ENCODE data around the gene EHMT1.
"Not testable (repeated sequence)": the region's sequence is repeated elsewhere in the genome, so short reads cannot be mapped to it uniquely, and the experiment has no call there.

The EHMT1 gene

DNA sequence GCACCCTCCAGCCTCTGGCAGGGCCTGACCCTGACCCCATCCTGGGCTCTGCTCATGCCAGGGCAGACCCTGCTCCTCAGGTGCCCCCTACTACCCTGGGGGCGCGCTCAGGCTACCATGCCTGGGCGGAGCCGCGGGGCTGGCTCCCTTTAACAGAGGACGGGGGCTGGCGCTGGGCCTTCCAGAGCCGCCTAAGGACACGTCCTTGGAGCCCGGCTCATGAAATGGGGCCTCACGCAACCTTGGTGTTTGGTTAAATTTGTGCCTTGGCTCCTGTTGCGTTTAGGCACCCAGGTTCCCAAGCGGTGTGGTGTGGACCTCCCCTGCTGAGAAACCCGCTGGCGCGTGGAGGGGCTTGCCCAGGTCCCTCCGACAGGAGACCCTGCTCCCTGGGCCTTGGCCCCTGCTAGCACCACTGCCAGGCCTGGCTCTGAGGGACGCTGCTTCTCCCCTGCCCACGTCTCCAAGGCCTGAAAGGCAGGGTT lies 3.4 kb upstream of the EHMT1 start:
- no peak for DNase-seq (ENCODE audit: low spot score)

DNA sequence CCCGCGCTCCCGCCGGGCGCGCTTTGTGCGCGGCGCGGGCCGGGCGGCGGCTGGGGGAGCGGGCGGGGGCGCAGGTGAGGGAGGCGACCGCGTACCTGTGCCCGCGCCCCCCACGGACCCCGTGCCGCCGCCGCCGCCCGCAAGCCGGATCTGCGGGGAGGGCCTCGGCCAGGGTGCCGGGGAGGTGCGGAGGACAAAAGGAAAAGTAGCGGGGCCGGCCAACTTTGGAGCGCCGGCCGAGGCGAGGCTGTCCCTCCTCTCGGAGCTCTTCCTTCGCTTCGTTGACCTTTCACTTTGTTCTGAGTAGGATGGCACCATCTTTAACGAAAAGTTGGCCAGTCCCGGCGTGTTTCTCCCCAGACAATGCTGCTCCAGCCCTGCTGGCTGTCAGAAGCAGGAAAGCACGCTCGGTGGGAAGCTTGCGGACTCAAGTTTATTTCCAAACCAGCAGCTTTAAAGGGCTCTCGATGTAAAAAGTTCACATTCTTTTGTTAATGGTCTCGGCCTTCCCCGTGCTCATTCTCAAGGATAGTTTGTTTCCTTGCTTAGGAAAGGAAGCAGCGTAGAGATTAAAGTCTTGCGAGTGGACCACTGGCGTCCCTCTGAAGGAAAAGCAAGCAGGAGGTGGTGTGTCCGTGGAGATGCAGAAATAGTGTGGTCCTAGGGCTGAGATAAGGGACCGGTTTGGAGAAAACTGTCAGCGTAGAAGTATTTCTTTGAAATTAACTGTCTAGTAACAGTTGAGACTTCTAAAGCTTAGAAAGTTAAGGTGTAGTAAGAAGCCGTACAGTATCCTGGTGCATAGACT lies 639 bp downstream of the EHMT1 start:
- DNase-seq (ENCODE audit: low spot score): no peak

DNA sequence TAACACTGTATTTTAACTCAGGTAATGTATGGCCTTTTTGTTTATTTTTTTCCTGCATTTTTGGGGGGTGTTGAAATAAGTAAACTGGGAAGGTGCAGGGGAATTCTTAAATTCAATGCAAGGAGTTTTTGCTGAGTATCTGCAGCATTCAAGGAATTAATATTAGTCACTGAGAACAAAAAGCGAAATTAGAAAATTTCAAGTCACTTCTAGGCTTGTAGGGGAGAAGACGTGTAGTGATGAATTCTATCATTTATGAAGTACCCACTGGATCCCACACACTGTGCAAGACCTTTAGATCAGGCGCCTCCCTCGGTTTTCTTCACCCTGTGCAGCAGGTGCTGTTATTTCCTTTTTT lies 1.2 kb downstream of the EHMT1 start:
- DNase-seq (ENCODE audit: low spot score): no peak

DNA sequence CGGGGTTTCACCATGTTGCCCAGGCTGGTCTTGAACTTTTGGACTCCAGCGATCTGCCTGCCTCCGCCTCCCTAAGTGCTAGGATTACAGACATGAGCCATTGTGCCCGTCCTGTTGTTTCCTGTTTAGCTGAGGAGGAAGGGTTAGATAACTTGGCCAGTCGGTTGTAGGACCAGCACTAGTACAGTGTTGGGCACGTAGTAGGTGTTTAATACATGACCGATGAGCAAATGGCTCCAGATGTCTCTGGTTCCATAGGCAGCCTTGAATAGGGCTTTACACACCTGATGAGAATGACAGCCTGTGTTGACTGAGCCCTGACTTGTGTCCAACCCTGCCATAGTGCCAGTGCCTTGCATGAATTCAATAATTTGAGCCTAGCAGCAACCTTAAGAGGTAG lies 1.8 kb downstream of the EHMT1 start:
- DNase-seq (ENCODE audit: low spot score): no peak

DNA sequence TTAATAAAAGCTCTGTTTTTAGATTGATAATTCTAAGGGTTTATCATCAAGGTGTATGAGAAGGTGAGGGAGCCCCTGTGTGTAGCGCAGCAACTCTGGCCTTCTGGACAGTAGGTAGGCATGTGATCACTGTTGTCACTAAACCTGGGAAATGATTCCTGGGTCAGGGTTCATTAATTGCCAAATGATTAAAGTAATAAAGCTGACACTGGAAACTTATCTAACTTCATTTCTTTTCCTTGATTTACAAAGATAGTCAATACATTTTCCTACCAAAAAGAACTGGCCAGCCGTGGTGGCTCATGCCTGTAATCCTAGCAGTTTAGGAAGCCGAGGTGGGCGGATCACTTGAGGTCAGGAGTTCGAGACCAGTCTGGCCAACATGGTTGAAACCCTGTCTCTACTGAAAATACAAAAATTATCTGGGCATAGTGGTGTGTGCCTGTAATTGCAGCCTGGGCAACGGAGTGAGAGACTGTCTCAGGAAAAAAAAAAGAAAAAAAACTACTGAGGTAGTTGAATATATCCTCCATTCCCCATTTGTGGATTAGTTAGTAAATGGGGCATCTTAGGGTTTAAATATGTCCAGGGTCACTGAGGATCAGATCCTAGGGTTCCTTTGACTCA lies 2.4 kb downstream of the EHMT1 start:
- DNase-seq (ENCODE audit: low spot score): no peak

DNA sequence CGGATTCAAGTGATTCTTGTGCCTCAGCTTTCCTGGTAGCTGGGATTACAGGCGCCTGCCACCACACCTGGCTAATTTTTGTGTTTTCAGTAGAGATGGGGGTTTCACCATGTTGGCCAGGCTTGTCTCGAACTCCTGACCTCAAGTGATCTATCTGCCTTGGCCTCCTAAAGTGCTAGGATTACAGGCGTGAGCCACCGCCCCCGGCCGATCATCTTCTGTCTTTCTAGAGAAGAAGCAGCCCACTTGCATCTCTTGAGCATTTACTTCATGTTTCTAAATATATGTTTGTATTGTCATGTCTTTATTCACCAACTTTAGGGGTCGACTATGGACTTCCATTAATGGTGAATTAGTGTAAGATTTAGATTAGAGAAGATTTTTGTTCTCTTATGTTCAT lies 3.4 kb downstream of the EHMT1 start:
- not testable (repeated sequence) for DNase-seq (ENCODE audit: low spot score)

DNA sequence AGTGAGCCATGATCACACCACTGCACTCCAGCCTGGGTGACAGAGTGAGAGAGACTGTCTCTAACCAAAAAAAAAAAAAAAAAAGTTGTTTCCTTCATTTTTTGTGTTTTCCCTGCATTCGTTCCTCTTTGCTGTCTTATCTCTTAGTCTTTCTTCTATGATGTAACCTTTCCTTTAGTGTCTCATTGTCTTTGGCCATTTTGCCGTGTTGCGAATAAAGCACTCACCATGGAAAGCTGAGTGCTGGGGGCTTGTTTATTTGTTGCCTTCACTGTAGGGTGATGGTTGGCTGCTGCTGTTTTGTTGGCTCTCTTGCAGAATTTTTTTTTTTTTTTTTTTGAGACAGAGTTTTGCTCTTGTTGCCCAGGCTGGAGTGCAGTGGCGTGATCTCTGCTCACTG lies 7.7 kb downstream of the EHMT1 start:
- no peak for DNase-seq (ENCODE audit: low spot score)

DNA sequence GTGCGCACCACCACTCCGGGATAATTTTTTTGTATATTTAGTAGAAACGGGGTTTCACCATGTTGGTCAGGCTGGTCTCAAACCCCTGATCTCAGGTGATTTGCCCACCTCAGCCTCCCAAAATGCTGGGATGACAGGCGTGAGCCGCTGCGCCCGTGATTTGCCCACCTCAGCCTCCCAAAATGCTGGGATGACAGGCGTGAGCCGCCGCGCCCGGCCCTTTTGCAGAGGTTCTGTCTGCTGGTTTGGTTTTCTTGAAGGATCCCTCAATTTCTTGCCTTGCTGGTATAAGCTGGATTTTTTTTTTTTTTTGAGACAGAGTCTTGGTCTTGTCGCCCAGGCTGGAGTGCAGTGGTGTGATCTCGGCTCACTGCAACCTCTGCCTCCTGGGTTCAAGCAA lies 8.6 kb downstream of the EHMT1 start:
- DNase-seq (ENCODE audit: low spot score): not testable (repeated sequence)

DNA sequence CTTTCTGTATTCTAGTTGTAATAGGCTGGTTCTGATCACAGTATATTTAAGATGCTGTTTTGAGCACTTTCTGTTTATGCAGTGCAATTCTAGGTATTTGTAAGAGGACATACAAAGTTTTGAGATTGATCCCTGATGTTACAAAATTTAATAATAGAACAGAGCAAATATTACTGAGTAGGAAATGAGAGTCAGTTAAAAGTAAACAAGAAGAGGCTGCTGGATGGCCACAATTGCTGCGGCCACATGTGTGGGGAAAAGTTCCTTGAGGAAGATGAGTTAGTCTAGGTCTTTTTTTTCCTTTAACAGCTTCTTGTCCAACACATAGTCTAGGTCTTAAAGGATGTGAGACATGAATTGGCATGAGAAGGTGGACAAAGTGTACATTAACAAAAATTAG lies 11.3 kb downstream of the EHMT1 start:
- DNase-seq (ENCODE audit: low spot score): no peak

DNA sequence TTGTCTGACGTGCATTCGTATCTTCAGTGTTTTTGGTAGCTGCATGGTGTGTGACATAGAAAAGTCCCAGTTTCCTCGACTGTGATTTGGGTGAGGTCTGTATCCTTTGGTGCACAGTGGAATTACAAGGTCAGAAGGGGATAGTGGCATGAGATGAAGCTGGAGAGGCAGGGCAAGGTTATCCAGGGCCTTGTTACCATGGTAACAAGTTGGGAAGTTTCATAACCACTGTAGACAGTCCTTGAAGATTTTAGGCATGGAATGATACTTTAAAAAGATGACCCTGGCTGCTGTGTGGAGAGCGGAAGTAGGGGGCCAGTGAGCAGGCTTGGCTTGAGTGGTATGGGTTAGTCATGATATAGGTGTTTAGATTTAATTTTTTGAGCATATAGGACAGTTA lies 11.9 kb downstream of the EHMT1 start:
- no peak for DNase-seq (ENCODE audit: low spot score)

DNA sequence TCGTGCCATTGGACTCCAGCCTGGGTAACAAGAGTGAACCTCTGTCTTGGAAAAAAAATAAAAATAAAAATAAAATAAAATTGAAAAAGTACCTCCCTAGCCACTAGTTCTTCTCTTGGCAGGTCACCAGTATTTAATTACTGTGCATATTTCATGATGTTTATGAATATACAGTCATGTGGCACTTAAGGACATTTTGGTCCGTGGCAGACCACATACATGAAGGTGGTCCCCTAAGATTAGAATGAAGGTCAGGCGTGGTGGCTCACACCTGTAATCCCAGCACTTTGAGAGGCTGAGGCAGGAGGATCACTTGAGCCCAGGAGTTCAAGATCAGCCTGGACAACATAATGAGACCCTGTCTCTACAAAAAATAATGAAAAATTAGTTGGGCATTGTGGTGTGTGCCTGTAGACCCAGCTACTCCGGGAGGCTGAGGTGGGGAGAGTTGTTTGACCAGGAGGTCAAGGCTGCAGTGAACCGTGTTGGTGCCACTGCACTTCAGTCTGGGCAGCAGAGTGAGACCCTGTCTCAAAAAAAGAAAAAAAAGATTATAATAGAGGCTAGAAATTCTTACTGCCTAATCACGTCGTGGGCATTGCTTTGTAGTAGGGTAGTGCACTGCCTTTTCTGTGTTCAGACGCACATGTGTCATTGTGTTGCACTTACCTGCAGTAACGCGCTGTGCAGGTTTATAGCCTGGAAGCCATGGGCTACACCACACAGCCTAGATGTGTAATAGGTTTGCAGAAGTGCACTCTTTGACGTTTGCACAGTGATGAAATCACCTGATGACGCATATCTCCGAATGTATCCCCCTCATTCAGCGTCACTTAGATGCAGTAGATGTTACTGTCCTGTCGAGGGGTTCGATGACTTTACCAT lies 12.8 kb downstream of the EHMT1 start:
- no peak for DNase-seq (ENCODE audit: low spot score)

DNA sequence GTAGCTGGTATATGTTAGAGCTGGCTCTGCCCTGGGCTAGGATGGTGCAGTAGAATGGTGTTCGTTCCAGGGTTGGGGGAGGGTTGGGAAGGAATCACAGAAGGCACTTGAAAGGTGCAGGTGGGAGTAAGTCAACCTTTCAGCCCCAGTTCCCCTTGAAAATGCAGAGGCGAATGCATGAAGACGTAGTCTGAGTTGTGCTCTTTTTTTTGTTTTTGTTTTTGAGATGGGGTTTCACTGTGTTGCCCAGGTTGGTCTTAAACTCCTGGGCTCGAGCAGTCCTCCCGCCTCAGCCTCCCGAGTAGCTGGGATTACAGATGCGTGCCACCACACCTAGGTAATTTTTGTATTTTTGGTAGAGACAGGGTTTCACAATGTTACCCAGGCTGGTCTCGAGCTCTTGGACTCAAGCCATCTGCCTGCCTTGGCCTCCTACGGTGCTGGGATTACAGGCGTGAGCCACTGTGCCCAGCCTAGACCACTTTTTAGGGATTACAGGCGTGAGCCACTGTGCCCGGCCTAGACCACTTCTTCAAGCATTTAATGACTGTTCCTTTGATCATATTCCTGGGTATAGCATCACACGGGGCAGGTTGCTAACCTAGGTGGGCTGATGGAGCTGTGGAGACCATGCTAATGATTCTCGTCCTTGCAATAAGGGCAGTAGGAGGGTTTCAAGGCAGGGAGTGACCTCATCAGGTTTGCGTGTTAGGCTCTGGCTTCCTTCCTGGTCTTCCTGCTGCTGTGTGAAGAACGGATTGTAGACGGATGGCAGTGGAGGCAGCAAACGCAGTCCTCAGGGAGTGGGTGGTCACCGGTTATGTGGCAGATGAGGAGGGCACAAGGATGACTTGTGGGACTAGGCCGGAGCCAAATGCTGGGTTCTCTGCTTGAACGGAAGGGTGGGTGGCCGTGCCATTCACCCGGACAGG lies 13.7 kb downstream of the EHMT1 start:
- DNase-seq (ENCODE audit: low spot score): no peak

DNA sequence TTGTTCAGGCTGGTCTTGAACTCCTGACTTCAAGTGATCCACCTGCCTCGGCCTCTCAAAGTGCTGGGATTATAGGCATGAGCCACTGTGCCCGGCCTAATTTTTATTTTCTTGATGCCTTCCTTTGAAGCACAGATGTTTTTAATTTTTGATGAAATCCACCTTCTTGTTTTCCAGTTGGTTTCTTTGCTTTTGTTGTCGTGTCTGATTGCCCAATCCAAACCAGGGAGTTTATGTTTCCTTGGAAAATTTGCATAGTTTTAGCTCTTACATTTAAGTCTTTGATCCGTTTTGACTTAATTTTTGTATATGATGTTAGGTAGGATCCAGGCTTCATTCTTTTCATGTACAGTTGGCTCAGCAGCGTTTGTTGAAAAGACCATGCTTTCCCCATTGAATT lies 15.2 kb downstream of the EHMT1 start:
- DNase-seq (ENCODE audit: low spot score): no peak

DNA sequence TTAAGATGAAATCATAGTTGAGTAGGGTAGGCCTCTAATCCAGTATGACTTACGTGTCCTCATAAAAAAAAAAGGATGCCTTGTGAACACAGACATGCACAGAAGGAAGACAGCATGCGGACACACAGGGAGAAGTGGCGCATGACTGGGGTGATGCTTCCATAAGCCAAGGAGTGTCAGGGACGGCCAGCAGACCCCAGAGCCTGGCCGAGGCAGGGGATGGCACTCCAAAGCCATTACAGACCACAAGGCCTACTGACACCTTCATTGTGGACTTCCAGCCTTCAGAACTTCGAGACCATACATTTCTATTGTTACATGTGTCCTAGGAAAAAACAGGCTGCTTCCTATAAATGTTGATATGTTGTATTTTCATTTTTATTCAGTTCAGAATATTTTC lies 19.9 kb downstream of the EHMT1 start:
- no peak for DNase-seq (ENCODE audit: low spot score)

DNA sequence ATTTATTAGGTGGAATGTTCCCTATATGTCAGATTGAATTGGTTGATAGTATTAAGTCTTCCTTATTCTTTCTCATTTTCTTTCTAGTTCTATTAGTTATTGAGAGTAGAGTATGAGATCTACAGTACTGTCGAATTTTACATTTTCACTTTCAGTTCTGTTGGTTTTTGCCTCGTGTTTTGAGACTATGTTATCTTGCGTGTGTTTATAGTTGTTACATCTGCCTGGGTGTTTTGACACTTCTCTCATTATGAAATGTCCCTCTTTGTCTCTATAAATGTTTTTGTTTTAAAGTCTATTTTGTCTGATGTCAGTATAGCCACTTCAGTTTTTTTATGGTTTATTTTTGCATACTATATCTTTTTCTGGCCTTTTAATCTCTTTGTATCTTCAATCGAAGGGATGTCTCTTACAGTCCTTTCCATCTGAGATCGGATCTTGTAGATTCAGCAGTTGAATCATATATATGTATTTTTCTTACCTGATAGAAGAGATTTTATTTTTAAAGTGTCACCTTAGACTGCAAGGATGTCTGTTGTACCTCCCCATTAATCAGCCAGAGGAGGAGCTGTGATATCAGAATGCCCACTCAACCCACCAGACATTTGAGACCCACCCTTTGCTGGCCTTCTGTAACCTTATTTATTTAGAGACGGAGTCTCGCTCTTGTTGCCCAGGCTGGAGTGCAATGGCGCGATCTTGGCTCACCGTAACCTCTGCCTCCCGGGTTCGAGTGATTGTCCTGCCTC lies 20.7 kb downstream of the EHMT1 start:
- DNase-seq (ENCODE audit: low spot score): no peak

DNA sequence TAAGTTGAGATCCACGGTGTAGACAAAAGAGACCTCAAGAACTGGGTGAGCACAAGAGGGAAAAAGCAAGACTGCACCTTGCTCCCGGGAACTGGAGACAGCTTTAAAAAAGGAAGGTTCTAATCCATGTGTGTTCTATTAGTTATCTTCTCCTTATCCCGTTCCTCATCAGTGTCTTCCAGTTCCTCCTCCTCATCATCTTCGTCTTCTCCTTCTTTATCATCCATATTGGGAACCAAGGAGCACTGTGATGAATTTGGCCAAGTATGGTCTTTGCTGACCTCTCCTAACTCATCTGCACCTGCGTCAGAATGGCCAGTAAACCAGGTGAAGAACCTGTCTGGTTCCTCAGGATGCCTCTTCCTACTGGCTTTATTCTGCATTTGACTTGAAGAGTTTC lies 22.1 kb downstream of the EHMT1 start:
- no peak for DNase-seq (ENCODE audit: low spot score)

DNA sequence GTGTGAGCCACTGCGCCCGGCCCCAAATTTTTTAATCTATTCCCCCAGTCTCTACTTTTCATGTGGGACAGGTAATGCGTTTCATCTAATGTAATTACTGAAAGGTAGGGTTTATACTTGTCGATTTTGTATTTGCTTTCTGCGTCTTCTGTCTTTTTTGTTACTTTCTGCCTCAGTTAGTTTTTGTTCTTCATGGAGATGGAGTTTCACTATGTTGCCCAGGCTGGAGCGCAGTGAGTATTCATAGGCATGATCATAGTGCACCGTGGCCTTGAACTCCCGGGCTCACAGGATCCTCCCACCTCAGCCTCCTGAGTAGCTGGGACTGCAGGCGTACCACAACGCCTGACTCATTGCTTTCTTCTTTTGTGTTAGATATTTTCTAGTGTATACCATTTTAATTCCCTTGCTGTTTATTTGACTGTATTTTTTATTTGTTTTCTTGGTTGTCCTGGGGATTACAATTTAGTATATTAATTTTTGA lies 23.4 kb downstream of the EHMT1 start:
- no peak for DNase-seq (ENCODE audit: low spot score)

DNA sequence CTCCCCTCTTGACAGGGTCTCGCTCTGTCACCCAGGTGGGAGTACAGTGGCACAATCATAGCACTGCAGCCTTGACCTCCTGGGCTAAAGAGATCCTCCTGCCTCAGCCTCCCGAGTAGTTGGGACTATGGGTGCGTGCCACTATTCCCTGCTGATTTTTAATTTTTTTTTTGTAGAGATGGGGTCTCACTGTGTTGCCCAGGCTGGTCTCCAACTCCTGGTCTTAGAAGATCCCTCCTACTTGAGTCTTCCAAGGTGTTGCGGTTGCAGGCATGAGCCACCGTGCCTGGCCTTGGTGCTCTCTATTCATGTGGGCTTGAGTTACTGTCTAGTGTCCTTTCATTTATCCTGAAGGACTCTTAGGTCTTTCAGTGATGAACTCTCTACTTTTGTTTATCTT lies 24.1 kb downstream of the EHMT1 start:
- no peak for DNase-seq (ENCODE audit: low spot score)

DNA sequence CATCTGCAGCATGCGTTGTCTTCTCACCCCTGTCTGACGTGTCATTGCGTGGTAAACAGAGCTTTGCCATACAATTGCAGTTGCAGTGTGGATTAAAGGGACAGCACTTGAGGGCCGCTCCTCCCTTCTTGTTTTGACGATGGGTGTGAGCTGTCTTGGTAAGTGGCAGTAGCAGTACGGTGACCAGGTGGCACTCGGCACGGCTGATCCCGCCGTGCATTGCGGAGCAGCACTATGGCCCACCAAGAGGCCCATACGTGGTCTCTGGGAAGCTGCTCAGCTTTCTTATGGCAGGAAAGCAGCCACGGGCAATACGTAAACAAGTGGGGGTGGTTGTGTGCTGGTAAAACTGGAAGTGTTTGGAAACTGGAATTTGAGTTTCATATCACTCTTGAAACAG lies 25.1 kb downstream of the EHMT1 start:
- DNase-seq (ENCODE audit: low spot score): no peak

DNA sequence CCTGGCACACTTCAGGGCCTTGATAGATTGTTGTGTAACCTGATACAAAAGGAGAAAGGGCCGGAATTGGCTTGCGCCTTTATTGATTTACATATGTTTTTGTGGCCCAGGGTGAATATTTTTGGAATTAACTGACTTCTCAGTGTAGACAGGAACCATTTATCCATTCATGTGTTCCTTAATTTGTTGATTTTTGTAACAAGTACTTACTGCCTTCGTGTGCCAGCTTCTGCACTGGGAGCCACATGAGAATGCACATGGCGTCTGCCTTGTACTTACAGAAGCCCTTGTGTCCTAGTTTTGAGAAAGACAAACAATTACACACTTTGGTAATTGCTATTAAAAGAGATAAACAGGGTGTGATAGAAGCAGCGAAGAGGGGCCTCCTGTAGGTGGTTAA lies 26.4 kb downstream of the EHMT1 start:
- DNase-seq (ENCODE audit: low spot score): no peak

Measured in SK-N-DZ (cell line).